ENCODE measurements around the gene HIPK2. TPM values are rescaled to one million over a fixed set of nuclear protein-coding genes. Genes with fewer than 3 reads are reported as not detected.

HIPK2 gene
- total RNA-seq, 2 donors from 2014 or later: 22.1 to 26.4 TPM

DNA sequence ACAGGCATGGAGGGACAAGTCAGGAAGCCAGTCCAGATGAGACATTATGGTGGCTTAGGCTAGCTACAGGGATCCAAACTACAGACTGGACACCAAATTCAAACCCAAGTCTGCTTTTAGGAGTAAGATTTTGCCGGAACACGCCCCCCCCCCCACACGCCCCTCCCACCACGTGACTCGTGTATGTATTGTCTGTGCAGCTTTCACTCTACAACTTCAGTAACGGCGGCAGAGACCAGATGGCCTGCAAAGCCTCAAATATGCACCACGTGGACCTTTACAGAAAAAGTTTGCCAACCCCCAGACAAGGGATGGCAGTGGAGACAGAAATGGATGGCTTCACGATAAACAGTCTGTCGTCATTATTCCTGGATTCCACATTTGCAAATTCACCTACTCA is 14.5 kb downstream of the HIPK2 start:
- Histone ChIP-seq H3K4me1 (peaks cover 30% of the 10 kb centered on the region), H3K9me3 (no peaks in the 10 kb centered on the region), H3K36me3 (replicated peaks in 1 of 2; ENCODE audit: insufficient read depth in 1 of 2, low read depth in 2 of 2) (no peaks in the 10 kb centered on the region), H3K4me3 (no peak overlapping the region), H3K27ac (peak overlapping the region in 1 of 4 donors; percentile 25), H3K27me3 (no peaks in the 10 kb centered on the region)
- 87 to 88% methylated on average over 10 of the region's 10 CpGs for WGBS, 2 donors
- ATAC-seq (peak; percentile 18), DNase-seq (no peak)
- intact Hi-C loops (cut with DNase I): no loop called here
- no peak for TF ChIP-seq CTCF (IDR thresholded peaks at IDR 0.05)
- TF ChIP-seq POLR2A (IDR thresholded peaks at IDR 0.05): no peak

DNA sequence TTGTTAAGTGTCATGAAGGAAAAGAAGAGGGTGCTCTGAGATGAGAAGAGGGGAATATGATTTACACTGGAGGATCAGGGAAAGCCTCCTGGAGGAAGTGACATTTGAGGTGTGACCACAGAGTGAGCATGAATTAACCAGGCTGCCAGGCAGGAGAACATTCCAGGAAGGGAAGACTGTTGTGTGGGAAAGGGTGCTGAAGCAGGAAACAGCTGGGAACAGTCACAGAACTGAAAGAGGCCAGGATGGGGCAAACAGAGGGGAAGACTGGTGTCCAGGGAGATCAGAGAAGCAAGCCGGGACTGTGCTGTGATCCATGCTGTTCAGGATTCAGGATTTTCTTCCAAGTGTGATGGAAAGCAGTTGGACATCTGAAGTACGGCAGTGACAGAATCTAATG is 14.9 kb downstream of the HIPK2 start:
- DNase-seq: no peak
- peak; percentile 33 for ATAC-seq
- intact Hi-C loops (cut with DNase I): no loop called here
- peaks cover 30% of the 10 kb centered on the region for H3K4me1 ChIP-seq
- no peaks in the 10 kb centered on the region for H3K9me3 ChIP-seq
- H3K4me3 ChIP-seq: no peak overlapping the region
- peak overlapping the region in 1 of 4 donors; percentile 25 for H3K27ac ChIP-seq
- no peaks in the 10 kb centered on the region for H3K36me3 ChIP-seq (replicated peaks in 1 of 2; ENCODE audit: insufficient read depth in 1 of 2, low read depth in 2 of 2)
- 81 to 97% methylated on average over 2 of the region's 2 CpGs for WGBS, 2 donors
- H3K27me3 ChIP-seq: no peaks in the 10 kb centered on the region
- TF ChIP-seq POLR2A (IDR thresholded peaks at IDR 0.05) (no peak), CTCF (IDR thresholded peaks at IDR 0.05) (no peak)

DNA sequence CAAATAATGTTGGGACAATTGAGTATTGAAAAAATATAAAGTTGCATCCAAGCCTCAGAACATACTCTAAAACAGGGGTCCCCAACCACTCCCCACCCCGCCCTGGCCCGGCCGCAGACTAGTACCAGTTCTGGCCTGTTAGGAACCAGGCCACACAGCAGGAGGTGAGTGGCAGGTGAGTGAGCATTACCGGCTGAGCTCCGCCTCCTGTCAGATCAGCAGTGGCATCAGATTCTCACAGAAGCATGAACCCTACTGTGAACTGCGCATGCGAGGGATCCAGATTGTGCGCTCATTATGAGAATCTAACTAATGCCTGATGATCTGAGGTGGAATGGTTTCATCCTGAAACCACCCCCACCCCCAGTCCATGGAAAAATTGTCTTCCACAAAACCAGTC is 19.4 kb downstream of the HIPK2 start:
- 60 to 61% methylated on average over 3 to 8 of the region's 8 CpGs for WGBS, 2 donors

DNA sequence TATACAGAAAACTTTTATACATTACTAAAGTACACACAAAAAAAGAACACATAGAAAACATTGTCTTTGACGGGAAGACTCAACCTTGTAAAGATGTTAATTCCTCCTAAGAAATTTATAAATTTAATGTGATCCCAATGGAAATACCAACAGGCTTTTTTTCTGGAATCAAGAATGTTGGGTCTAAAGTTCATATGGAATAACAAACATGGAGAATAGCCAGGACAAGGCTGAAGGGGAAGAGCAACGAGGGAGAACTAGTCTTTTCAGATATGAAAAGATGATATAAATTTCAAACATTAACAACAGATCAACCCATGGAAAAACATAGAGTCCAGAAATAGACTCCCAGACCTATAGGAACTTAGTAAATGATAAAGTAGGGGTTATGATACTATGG is 19.8 kb downstream of the HIPK2 start:
- Histone ChIP-seq H3K4me1 (peaks cover 32% of the 10 kb centered on the region), H3K27ac (no peak overlapping the region), H3K27me3 (no peaks in the 10 kb centered on the region), H3K36me3 (replicated peaks in 1 of 2; ENCODE audit: insufficient read depth in 1 of 2, low read depth in 2 of 2) (no peaks in the 10 kb centered on the region), H3K4me3 (no peak overlapping the region), H3K9me3 (no peaks in the 10 kb centered on the region)
- TF ChIP-seq POLR2A (IDR thresholded peaks at IDR 0.05) (no peak), CTCF (IDR thresholded peaks at IDR 0.05) (no peak)
- DNase-seq: no peak
- intact Hi-C loops (cut with DNase I): no loop called here
- 20 to 31% methylated on average over 2 of the region's 2 CpGs for WGBS, 2 donors
- ATAC-seq: no peak

More for the DNA sequence above, 19.4 kb downstream of the HIPK2 start:
- no peak for TF ChIP-seq POLR2A (IDR thresholded peaks at IDR 0.05)
- no peak for TF ChIP-seq CTCF (IDR thresholded peaks at IDR 0.05)
- H3K9me3 ChIP-seq: no peaks in the 10 kb centered on the region
- DNase-seq (peak in 1 of 4 donors; percentile 35), ATAC-seq (no peak)
- H3K4me3 ChIP-seq: no peak overlapping the region
- peaks cover 27% of the 10 kb centered on the region for H3K4me1 ChIP-seq
- H3K27me3 ChIP-seq: no peaks in the 10 kb centered on the region
- H3K36me3 ChIP-seq (replicated peaks in 1 of 2; ENCODE audit: insufficient read depth in 1 of 2, low read depth in 2 of 2): no peaks in the 10 kb centered on the region
- H3K27ac ChIP-seq: no peak overlapping the region
- intact Hi-C loops (cut with DNase I): no loop called here

- 89 to 92% methylated on average over 11 of the region's 11 CpGs for WGBS, 2 donors
- TF ChIP-seq POLR2A (IDR thresholded peaks at IDR 0.05) (no peak), CTCF (IDR thresholded peaks at IDR 0.05) (no peak)
- Histone ChIP-seq H3K9me3 (no peaks in the 10 kb centered on the region), H3K36me3 (replicated peaks in 1 of 2; ENCODE audit: insufficient read depth in 1 of 2, low read depth in 2 of 2) (no peaks in the 10 kb centered on the region), H3K27ac (no peak overlapping the region), H3K4me1 (peaks cover 40% of the 10 kb centered on the region), H3K4me3 (no peak overlapping the region), H3K27me3 (no peaks in the 10 kb centered on the region)
- intact Hi-C loops (cut with DNase I): no loop called here
- ATAC-seq: no peak
- no peak for DNase-seq
These were observed 24.1 kb downstream of the HIPK2 start for GRCh38 chr7:139753693-139754111.

Measured in body of pancreas (tissue), 4 donors.